Endodermal cell (in vitro differentiated cells): ENCODE data around the gene PLEKHA8. TPM values are rescaled to one million over a fixed set of nuclear protein-coding genes. Genes with fewer than 3 reads are reported as not detected.
A peak's percentile ranks its signal among the peaks of the same experiment; 100 is the strongest.

ENCODE experiments used
- DNase-seq: peaks from one replicate; pipeline ENCODE4 v3.0.0-alpha.2; 2017
- H3K27ac ChIP-seq: 2 replicates; pipeline ENCODE4 v1.5.1; 2013; ENCODE audit warnings: mild to moderate bottlenecking, low read depth, low read length, moderate library complexity
- H3K27me3 ChIP-seq: 2 replicates; pipeline ENCODE4 v1.6.1; 2013; ENCODE audit warnings: mild to moderate bottlenecking, low read length, moderate library complexity; ENCODE audit not compliant: insufficient read depth, control insufficient read depth, poor library complexity, severe bottlenecking
- H3K36me3 ChIP-seq: 2 replicates; pipeline ENCODE4 v1.7.0; 2013; ENCODE audit warnings: mild to moderate bottlenecking, low read length, moderate library complexity; ENCODE audit not compliant: control insufficient read depth, insufficient read depth
- H3K4me1 ChIP-seq: one replicate; pipeline ENCODE4 v1.7.0; 2013; ENCODE audit warnings: low read length; ENCODE audit not compliant: control insufficient read depth, insufficient read depth
- H3K4me3 ChIP-seq: 2 replicates; pipeline ENCODE4 v1.5.1; 2013; ENCODE audit warnings: mild to moderate bottlenecking, low read length, moderate library complexity
- H3K9ac ChIP-seq: 2 replicates; pipeline ENCODE4 v1.6.1; 2013; ENCODE audit warnings: mild to moderate bottlenecking, low read length, moderate library complexity; ENCODE audit not compliant: poor library complexity, severe bottlenecking; ENCODE audit errors: extremely low read depth
- H3K9me3 ChIP-seq: 2 replicates; pipeline ENCODE4 v1.6.1; 2013; ENCODE audit warnings: mild to moderate bottlenecking, low read length, moderate library complexity; ENCODE audit not compliant: control insufficient read depth
- H3K27ac Mint-ChIP-seq: 2 replicates; pipeline ENCODE4 v1.8.0; 2020; ENCODE audit warnings: mixed read lengths
- H3K27me3 Mint-ChIP-seq: 2 replicates; pipeline ENCODE4 v1.8.0; 2021; ENCODE audit warnings: mild to moderate bottlenecking, mixed read lengths; ENCODE audit not compliant: insufficient read depth
- H3K36me3 Mint-ChIP-seq: 2 replicates; pipeline ENCODE4 v1.8.0; 2020; ENCODE audit warnings: low read depth, mixed read lengths
- H3K4me1 Mint-ChIP-seq: 2 replicates; pipeline ENCODE4 v1.8.0; 2020; ENCODE audit warnings: mixed read lengths
- H3K4me3 Mint-ChIP-seq: 2 replicates; pipeline ENCODE4 v1.8.0; 2020; ENCODE audit warnings: mild to moderate bottlenecking, moderate library complexity, mixed read lengths
- H3K9me3 Mint-ChIP-seq: 2 replicates; pipeline ENCODE4 v1.8.0; 2020; ENCODE audit warnings: mild to moderate bottlenecking, mixed read lengths
- CTCF ChIP-seq: fragments of 200-600 bp; sonication (generic); conservative IDR thresholded peaks from 2 replicates; pipeline ENCODE4 v1.5.0; 2021; ENCODE audit warnings: antibody characterized with exemption, mild to moderate bottlenecking
- WGBS, 2 experiments: methylation state at CpG; one replicate each; pipeline versions ENCODE4 v1.1.5 to v1.1.7; 2013; ENCODE audit warnings: missing lambda C conversion rate in 2 of 2, mixed read lengths in 1 of 2; ENCODE audit not compliant: insufficient coverage in 1 of 2, insufficient read length in 1 of 2; 5-methylcytosine and 5-hydroxymethylcytosine counted together
- total RNA-seq, 2 donors: library from RNA; stranded (reverse); fragmentation: NEBNext Ultra II Directional in 1 of 2; extraction: Animal tissue kit (Norgen Biotek cat#: 25700) in 1 of 2; gene quantifications; 2 replicates in 1 of 2; 3 replicates in 1 of 2; pipeline ENCODE4 v1.2.1, GENCODE V29; 2021

The PLEKHA8 gene
- total RNA-seq, 2 donors from 2014 or later = 37.7 to 42.2 TPM

DNA sequence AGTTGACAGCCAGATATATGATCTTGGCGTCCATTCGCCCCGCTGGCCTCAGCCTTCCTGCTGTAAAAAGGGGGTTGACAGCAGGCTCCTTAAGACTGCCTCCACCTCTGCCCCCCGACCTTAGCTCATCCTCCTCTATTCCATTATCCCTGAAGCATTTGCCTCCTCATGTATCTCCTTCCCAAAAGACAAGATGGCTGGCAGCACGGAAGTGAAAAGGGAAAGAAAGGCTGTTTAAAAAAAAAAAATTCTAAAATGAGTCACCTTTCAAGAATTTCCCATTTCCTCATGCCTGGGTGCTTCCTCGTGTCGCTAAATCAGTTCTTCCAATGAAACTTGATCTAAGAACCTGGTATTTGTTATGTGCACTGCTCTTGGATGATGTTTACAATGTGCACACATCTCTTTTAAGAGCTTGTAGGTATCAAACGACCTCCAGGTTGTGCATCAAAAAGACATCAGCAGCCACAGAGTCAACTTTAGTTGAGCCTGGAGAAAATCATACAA lies 40.3 kb upstream of the PLEKHA8 start:
- Histone ChIP-seq H3K27ac (peak overlapping the region; percentile 42), H3K4me1 (peaks cover 3% of the 10 kb centered on the region), H3K9me3 (peaks cover 5% of the 10 kb centered on the region), H3K4me3 (peak overlapping the region; percentile 85), H3K9ac (peak overlapping the region; percentile 88), H3K27me3 (no peaks in the 10 kb centered on the region), H3K36me3 (peaks cover 5% of the 10 kb centered on the region)
- no peak for TF ChIP-seq CTCF
- 31 to 41% methylated on average over 5 to 8 of the region's 8 CpGs for WGBS, 2 experiments
- Mint-ChIP-seq H3K4me1 (peaks cover 13% of the 10 kb centered on the region), H3K27me3 (no peaks in the 10 kb centered on the region), H3K4me3 (peak overlapping the region; percentile 82), H3K36me3 (peaks cover 14% of the 10 kb centered on the region), H3K27ac (peak overlapping the region; percentile 96), H3K9me3 (peaks cover 6% of the 10 kb centered on the region)
- DNase-seq = peak; percentile 64

GRCh38 chr7:29988424-29989256 lies 39.6 kb upstream of the PLEKHA8 start:
- H3K4me1 ChIP-seq = peaks cover 3% of the 10 kb centered on the region
- peak overlapping the region; percentile 88 for H3K9ac ChIP-seq
- peaks cover 12% of the 10 kb centered on the region for H3K9me3 ChIP-seq
- no peak for TF ChIP-seq CTCF
- Mint-ChIP-seq H3K27me3 (no peaks in the 10 kb centered on the region), H3K9me3 (peaks cover 13% of the 10 kb centered on the region), H3K27ac (peak overlapping the region; percentile 96), H3K4me3 (peak overlapping the region; percentile 82), H3K36me3 (peaks cover 11% of the 10 kb centered on the region), H3K4me1 (peaks cover 13% of the 10 kb centered on the region)
- H3K27me3 ChIP-seq = no peaks in the 10 kb centered on the region
- WGBS, 2 experiments = 3 to 5% methylated on average over 29 to 75 of the region's 75 CpGs
- H3K27ac ChIP-seq = peak overlapping the region; percentile 57
- H3K4me3 ChIP-seq = peak overlapping the region; percentile 85
- peaks cover 2% of the 10 kb centered on the region for H3K36me3 ChIP-seq
- peak; percentile 83 for DNase-seq

- peaks cover 3% of the 10 kb centered on the region for H3K4me1 ChIP-seq
- H3K27me3 Mint-ChIP-seq = no peaks in the 10 kb centered on the region
- peak within 1 kb of the TSS; percentile 88 for H3K9ac ChIP-seq
- peaks cover 13% of the 10 kb centered on the region for H3K4me1 Mint-ChIP-seq
- peaks cover 16% of the 10 kb centered on the region for H3K9me3 ChIP-seq
- peaks cover 16% of the 10 kb centered on the region for H3K9me3 Mint-ChIP-seq
- H3K27ac Mint-ChIP-seq = peak within 1 kb of the TSS; percentile 96
- H3K27me3 ChIP-seq = no peaks in the 10 kb centered on the region
- no peaks in the 10 kb centered on the region for H3K36me3 ChIP-seq
- peak within 1 kb of the TSS; percentile 82 for H3K4me3 Mint-ChIP-seq
- peak; percentile 59 for TF ChIP-seq CTCF
- H3K27ac ChIP-seq = peak within 1 kb of the TSS; percentile 57
- 0% methylated on average over 15 to 79 of the region's 79 CpGs for WGBS, 2 experiments
- DNase-seq = peak; percentile 84
- H3K4me3 ChIP-seq = peak within 1 kb of the TSS; percentile 85
- peaks cover 7% of the 10 kb centered on the region for H3K36me3 Mint-ChIP-seq
Observed at GRCh38 chr7:29989257-29989995, 38.8 kb upstream of the PLEKHA8 start, which contains the start of gene SCRN1. TSS of gene SCRN1 (minus strand) at chr7:29989801. CDS start at chr7:29969067, 20,734 bp downstream.
